GM19328 (cell line): Measurements from ENCODE around the gene NRXN3.

Experiments
- ATAC-seq: cut with Tn5 transposase; IDR thresholded peaks from one replicate; pipeline ENCODE4 v1.9.1; 2021; ENCODE audit warnings: mild to moderate bottlenecking, moderate library complexity; ENCODE audit not compliant: unreplicated experiment

NRXN3 gene

DNA sequence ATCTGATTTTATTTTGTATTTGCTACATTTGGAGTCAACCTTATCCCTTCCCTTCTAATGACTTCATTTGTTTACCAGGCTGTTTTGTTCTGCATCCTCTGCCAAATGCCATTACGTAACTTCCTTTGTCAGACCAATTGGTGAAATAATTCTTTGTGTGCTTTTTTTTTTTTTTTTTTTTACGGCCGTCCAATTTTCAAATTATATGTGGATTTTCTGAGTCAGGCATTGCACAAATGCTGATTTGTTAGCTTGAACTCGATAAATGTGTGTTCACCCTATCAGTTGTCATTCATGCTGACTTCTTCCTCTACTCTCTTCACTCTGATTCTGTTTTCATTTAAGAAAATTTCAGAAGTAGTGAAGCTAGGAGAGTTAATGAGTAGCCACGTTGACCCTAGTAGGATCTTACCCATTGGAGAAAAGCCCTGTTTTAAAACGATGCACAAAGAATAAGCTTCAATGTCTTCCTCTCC, 1654.9 kb downstream of the NRXN3 start:
- no peak for ATAC-seq

DNA sequence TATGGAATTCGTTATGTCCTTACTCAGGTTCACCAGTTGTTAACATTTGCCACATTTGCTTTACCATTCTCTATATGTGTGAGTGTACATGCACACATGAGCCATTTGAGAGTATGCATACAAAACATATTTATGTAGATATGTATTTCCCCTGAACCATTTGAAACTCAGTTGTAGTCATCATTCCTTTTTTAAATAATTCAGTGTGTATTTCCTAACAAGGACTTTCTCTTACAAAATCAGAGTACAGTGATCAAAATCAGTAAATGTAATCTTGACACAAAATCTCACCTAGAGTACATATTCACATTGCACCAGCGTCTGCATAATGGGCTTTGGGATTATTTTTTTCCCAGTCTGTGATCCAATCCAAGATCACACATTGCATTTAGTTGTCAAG, 1656.2 kb downstream of the NRXN3 start:
- ATAC-seq, result no peak

DNA sequence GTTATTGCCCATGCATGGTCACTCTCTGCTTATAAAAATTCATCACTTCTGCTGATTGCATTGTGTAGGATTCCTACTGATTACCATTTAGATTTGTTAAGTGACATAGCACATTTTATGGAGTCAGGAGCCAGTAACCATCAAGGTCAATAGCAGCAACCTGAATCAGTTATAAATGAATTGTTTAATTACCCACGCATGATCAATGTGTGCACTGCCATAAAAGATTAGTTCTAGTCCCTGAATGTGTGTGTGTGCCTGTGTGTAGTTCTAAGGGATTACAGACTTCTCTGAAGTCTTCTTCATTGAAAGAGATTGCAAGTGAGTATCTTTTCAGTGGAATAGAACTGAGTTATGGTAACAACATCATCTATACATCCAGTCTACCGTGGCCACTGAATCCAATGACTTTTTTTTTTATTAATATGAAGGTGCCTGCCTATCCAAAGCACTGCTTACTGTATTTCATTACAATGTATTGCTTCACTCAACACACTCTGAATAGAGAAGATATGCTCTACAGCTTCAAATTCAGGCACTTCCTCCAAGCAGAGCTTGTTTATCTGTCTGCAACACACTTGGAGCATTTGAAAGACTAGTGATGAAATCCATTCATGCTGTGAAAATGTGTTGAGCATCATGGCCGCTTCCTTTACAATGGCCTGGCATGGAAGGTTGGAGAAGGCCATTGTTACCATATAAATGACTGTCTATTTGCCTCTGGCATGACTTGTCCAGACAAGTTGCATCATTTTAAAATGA, 1659.4 kb downstream of the NRXN3 start:
- ATAC-seq, result no peak

DNA sequence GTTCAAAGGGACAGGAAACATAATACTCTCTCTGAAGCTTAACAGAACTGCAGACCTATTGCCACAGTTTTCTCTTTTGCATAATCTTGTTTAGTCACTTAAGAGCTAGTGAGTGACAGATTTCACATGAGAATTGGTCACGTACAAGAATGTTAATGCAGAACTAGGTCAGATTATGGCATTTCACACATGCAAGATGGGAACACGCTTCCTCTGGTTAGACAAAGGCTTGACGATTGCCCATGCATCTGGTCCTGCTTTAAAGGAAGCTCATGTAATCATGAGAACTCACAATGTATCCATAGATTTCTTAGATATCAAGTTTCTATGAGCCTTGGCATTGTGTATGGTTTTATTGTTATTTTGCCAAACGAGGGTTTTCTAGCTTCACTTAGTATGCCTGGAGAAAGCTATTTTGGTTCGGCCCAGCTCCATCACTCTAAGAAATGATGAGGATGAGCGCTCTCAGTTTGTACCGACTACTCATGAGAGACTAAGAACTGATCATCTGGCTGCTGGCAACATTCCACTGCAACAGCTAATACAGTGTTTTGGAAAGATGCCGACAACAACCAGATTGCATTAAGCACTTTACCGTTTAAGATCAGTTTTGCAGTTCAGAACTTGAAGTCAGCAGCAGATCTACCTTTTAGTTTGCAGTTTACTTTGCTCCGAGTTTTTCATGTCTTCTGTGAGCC, 1661.2 kb downstream of the NRXN3 start:
- ATAC-seq, result no peak

DNA sequence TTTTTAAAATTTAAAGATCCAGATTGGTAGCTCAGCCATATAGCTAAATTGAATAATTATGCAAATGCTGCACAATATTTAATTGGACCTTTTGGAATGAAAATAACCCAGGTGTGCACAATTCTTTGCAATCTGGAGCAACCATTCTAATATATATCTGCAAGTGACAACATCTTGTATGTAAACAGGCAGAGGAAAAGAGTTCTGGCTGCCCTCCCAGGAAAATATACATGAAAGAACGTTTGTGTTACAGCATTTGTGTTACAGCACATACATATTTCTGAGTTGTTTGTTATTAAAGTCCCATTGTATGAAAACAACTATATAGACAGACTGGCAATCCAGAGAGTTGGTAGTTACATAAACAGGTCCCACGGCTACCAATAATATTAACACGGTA, 1663.6 kb downstream of the NRXN3 start:
- ATAC-seq, result no peak

DNA sequence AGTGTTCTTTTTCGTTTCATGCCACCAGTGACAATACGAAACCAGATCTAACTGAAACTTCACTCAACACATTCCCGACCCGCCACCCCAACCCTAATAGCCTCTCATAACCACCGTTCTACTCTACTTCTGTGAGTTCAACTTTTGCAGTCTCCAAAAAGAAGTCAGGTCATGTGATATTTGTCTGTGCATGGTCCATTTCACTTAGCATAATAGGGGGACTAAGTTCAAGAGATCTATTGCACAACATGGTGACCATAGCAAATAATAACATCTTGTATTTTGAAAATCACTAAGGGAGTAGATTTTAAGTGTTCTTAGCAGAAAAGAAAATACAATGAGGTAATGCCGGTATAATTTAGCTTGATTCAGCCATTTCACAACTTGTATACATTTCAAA, 1664.7 kb downstream of the NRXN3 start:
- ATAC-seq, result no peak

DNA sequence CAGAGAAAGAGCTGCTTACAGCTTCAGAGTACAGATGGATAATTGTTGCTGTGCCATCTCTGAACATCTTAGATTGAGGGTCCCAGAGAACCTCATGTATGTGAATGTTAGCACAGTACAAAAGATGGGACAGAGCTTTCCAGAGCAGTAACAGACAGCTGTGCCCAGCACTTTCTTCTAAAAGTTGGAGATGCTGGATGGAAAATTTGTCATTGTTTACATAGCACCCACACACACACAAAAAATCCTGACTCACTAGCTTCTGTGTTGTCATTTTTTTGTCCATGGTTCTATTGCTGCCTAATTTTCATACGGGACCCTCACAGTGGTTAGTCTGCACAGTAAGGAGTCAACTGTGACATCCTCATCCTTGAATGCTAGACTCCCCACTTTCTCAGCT, 1666.4 kb downstream of the NRXN3 start:
- no peak for ATAC-seq

DNA sequence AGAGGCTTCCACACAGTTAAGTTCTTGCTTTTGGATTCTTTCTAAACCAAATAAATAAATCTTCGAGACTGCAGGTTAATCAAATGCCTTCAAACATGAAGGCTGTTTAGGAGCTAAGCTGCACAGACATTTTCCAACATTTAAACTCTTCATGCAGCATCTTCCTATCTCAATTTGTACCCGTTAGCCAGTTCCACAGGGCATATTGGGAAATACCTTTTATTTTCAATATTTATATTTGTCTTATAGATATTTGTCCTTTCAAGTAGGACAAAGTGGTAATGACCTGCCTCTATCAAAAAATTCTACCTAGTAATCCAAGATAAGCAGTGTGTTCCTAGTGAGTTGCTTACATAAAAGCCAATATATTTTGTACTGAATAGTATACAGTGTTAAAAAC, 1667.5 kb downstream of the NRXN3 start:
- no peak for ATAC-seq

DNA sequence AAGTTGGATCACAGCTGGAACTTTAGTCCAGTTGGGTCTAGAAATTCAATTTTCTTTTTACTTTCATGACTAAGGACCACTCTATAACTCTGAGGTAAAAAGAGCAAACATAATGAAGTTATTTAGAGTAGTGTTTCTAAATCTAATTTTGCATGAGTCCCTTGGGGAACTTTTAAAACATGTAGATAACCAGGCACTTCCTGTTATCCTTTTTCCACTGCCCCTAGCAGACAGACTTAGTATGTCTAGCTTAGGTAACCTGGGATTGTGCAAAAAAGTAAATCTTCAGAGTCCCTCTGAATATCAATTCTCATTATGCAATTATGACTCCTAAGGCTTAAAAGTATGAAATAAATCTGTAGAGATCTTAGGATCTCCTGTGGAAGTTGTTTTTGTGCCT, 1669.9 kb downstream of the NRXN3 start:
- ATAC-seq, result no peak

DNA sequence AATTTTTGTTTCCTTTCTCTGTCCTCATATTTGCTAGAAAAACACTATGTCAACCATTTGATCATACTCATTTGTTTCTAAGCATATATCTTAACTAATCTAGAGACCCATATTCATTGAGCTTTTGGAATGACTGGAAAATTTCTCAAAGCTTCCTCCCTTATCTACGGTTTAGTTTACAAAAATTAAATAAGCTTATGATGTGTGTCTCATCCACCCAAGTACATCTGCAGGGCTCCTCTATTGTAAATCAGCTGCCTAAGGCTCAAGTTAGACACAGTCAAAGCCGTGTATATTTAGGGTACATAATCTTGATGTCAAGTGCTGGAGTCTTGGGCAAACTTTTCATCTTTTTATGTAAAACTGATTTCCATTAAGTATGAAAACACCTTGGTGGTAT, 1670.7 kb downstream of the NRXN3 start:
- ATAC-seq, result no peak

DNA sequence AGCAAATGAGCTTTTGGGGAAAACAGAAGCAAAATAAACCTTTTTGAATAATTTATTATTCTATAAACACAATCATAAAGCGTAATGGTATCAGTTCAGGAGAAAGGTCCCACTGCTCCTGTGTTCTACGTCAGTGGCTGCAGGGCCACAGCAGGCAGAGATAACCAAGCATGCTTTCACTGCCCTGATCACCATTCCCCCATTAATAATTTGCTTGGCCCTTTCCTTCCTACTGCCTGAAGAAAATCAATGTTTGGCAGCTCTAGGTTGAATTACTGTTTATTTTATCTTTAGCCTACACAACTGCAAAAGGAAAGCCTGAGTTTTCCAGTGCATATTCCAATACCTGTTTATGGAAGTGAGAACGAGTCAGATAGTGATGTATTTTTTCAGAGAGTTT, 1671.3 kb downstream of the NRXN3 start:
- ATAC-seq, result no peak

DNA sequence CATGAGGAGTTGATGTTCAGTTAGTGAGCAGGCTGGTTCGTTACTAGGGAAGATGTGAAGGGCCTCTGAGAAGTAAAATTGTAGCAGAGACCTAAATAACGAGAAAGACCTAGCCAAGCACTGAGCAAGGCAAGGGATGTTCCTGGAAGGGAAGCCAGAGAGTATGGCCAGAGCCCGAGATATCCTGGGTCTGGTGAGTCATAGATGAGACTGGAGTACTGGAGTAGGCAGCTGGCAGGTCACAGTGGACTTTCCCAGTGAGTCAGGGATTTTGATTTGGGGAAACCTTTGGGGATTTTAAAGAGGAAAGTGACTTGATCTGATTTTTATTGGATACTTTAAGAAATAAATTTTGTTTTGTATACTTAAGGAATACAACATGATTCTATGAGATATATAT, 1672.1 kb downstream of the NRXN3 start:
- no peak for ATAC-seq

DNA sequence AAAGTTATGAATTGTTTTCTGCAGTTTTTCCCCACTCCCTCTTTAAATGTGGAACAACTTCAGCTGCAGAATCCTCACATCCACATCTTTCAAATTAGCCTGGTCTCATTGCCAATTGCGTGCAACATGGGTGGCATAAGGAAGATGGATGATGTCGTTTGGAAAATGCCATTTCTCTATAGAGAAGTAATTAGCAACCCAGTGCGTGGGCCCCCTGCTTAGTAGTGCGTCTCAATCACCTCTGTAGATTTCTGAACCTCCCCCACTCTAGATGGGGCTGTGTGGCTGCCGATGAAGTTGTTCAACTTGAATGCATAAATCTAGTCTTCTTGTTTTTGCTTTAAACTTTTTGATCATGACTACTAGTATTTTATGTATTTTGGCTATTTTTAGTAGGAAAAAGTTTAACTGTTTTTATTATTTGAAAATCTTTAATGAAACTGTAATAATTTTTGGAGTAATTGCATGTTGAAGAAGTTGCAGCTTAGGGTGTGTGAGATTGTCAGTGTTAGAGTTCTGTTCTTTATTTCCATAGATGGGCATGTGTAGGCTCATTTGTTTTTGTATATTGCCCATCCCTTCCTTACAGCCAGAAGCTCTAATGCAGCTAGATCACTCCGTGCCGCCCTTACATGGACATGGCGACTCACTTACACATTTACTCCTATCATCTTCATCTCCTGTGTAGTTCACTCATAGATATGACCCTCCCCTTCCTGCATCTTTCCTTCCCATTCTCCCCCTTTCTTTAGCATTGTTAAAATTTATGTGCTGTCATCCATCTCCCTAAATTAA, 1683.0 kb downstream of the NRXN3 start:
- ATAC-seq, result no peak

DNA sequence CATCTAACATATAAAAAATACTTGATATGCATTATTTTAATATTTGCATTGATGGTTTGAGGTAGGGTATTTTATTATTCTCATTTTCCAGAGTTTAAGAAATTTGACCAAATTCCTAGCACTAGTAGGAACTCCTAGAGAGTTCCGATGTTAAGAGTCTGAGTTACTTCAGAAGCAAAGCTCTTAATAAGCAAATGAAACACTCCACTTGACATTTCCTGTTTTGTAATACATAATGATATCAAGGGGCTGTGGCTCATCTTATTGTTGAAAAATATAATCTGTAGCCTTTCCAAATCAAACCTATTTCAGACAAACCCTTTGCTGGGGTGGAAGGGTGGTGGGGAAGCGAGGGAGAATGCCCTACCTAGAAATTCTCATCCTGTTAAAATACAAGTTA, 1685.6 kb downstream of the NRXN3 start:
- no peak for ATAC-seq

DNA sequence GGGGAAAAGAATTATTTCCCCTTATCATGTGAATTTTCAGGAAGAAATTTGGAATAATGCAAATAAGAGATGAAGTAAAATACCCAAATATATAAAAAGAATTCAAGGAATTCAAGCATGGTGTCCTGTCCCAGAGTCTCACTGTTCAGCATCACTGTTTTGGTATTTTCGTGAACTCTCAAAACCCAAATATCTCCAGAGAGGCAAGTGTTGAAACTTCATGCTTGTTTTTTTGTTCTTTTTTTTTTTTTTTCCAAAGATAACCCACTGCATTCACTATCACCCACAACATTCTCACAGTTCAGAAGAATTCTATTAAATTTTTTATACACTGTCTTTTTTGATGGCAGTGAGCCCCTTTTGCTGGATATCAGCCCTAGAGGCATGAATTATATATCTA, 1686.2 kb downstream of the NRXN3 start:
- ATAC-seq, result no peak

DNA sequence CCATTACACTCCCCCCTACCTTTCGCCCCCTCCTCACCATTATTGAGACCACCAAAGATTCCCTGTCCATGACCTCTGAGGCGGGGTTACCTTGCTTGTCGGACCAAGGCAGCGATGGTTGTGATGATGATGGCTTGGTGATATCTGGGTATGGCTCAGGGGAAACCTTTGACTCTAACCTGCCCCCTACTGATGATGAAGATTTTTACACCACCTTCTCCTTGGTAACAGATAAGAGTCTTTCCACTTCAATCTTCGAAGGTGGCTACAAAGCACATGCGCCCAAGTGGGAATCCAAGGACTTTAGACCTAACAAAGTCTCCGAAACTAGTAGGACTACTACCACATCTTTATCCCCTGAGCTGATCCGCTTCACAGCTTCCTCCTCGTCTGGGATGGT, 1690.9 kb downstream of the NRXN3 start:
- ATAC-seq, result no peak

DNA sequence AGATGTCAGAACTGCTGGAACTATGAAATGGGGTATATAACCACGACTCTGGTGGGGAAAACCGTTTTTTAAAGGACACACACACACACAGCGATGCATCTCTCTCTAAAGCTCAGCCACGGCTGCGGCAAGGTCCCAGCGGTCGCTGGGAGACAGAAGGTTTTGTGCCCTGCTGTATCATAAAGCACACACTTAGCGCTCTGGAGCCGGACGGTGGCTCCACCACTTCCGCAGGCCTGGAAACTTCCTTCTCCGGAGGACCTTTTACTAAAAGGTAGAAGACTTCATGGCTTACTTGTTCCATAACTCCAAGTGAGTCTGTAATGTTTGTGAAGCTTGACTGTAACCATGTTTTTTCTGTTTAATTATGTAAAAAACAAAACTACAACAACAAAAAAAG, 1691.9 kb downstream of the NRXN3 start:
- no peak for ATAC-seq

DNA sequence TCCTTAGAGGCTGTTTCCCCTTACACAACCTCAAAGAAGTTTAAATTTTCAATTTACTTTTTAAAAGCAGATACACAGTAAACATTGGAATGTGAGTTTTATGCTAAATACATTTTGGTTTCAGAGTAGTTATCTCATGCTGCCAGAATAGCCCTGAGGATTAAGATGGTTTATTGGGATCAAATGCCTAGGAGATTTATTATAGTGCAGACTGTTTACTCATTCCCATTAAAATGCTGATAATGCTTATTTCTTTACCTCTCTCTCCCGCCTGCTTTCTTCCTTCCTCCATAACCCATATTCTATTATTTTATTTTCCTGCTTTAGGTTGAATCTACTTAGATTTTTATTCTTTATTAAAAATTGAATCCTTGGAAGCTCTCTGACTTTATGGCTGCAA, 1701.0 kb downstream of the NRXN3 start:
- ATAC-seq, result no peak

DNA sequence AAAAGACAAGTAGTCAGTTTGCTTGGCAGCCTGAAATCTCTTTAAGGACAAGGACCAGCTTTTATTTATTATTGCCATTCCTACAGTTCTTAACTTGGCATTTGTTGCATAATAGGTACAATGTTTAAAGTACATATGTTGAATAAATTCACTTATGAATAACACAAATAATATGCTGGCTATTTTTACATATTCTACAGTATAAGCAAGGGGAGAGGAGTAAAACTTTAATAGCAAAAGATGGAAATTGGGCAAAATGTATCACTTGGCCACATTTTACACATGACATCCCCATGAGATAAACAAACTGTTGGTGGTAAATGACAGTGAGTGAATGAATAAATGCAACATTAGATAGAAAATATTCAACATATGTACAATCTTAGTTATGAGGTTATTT, 1708.1 kb downstream of the NRXN3 start:
- ATAC-seq, result no peak

DNA sequence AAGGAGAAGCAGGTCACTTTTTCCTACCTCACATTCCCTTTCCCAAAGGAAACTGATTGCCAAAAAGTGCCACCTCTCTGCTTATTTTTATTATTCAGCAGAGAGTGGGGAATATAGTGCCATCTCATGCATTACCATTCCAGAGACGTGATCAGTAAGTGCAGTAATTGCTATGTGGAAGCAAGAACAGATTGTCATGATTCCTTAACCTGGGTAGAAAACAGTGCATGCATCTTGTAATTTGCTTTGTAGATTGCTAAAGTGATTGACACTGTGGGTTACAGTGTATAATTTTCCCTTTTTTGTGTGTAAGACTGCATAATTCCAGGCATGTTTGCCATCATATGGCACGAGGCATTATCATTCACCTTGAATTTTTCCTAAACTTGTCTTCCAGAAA, 1708.6 kb downstream of the NRXN3 start:
- ATAC-seq, result no peak

DNA sequence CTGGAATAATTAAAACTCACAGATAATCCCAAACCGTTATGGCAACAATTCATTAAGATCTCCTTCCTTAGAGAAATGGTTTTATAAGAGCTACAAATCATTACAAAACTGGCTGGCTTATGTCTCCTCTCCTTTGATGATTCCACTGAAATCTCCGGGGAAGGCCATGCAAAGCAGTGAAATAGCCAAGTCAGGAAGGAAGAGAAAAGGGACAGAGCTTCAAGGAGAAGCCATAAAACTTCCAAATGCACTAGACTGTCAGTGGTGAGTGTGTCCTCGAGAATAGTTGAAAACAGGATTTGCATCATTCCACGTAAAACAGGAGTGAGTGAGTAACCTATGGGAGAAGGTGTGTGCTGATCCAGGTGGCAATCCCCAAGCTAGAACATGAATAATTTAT, 1711.1 kb downstream of the NRXN3 start:
- no peak for ATAC-seq

DNA sequence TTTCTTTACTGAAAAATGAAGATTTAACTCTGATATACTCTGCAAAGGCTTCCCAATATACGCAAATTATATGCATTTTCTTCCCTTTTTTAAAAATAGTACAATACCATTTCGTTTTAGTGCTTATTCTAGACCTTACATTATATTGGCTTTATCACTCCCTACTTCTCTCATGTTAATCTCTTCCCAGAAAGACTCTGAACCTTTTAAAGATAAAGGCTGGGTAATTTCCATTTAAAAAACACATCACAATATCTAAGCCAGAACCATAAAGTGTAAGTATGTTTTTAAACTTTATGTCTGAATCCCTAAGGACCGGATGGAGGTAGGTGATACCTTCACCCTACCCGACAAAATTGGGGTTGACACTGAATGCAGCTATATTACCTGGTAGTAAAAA, 1720.4 kb downstream of the NRXN3 start:
- ATAC-seq, result no peak
